OCI-LY1 (cell line): Measurements from ENCODE around the gene TTC3.

Experiments
- H2AFZ ChIP-seq: fragments of 200-600 bp; sonication (generic), shearing (Covaris generic); 2 replicates; pipeline ENCODE4 v1.6.0; 2014; ENCODE audit warnings: antibody characterized with exemption, mild to moderate bottlenecking, low read length
- H3F3A ChIP-seq: fragments of 200-600 bp; sonication (generic), shearing (Covaris generic); 2 replicates; pipeline ENCODE4 v1.6.0; 2014; ENCODE audit warnings: mild to moderate bottlenecking, antibody characterized with exemption, low read length, moderate library complexity; ENCODE audit not compliant: insufficient read depth
- H3K27ac ChIP-seq: fragments of 200-600 bp; sonication (generic); 2 replicates; pipeline ENCODE4 v1.5.1; 2014; ENCODE audit warnings: low read length, mixed run types, mild to moderate bottlenecking, low read depth; ENCODE audit not compliant: poor library complexity, severe bottlenecking
- H3K27me3 ChIP-seq: fragments of 200-600 bp; sonication (generic); 2 replicates; pipeline ENCODE4 v1.6.0; 2014; ENCODE audit warnings: antibody characterized with exemption, mild to moderate bottlenecking, low read length, moderate library complexity; ENCODE audit not compliant: insufficient read depth
- H3K36me3 ChIP-seq: fragments of 200-600 bp; sonication (generic); 2 replicates; pipeline ENCODE4 v1.6.1; 2014; ENCODE audit warnings: mild to moderate bottlenecking, antibody characterized with exemption, low read length, moderate library complexity, mixed read lengths; ENCODE audit not compliant: insufficient read depth
- H3K4me1 ChIP-seq: fragments of 200-600 bp; sonication (generic); 2 replicates; pipeline ENCODE4 v1.5.1; 2014; ENCODE audit warnings: mild to moderate bottlenecking, low read length, moderate library complexity; ENCODE audit not compliant: insufficient read depth, severe bottlenecking
- H3K4me2 ChIP-seq: fragments of 200-600 bp; sonication (generic), shearing (Covaris generic); 2 replicates; pipeline ENCODE4 v1.6.1; 2014; ENCODE audit warnings: low read length
- H3K4me3 ChIP-seq: fragments of 200-600 bp; sonication (generic); 2 replicates; pipeline ENCODE4 v1.5.1; 2014; ENCODE audit warnings: low read length, low read depth, mild to moderate bottlenecking, mixed read lengths; ENCODE audit not compliant: poor library complexity, severe bottlenecking
- H3K79me2 ChIP-seq: fragments of 200-600 bp; shearing (Covaris generic); 2 replicates; pipeline ENCODE4 v1.6.1; 2016; ENCODE audit warnings: mixed run types, low read length, mixed read lengths; ENCODE audit not compliant: insufficient read depth
- H3K9ac ChIP-seq: fragments of 200-600 bp; sonication (generic), shearing (Covaris generic); 2 replicates; pipeline ENCODE4 v1.6.1; 2014; ENCODE audit warnings: mild to moderate bottlenecking, low read length, mixed read lengths
- H3K9me2 ChIP-seq: fragments of 200-600 bp; sonication (generic), shearing (Covaris generic); 2 replicates; pipeline ENCODE4 v1.6.1; 2014; ENCODE audit warnings: low read depth, mild to moderate bottlenecking, low read length, mixed read lengths
- H3K9me3 ChIP-seq: fragments of 200-600 bp; shearing (Covaris generic); 2 replicates; pipeline ENCODE4 v1.6.1; 2014; ENCODE audit warnings: low read length, mixed read lengths
- H4K20me1 ChIP-seq: fragments of 200-600 bp; sonication (generic), shearing (Covaris generic); 2 replicates; pipeline ENCODE4 v1.6.0; 2016; ENCODE audit warnings: mild to moderate bottlenecking, low read length; ENCODE audit not compliant: insufficient read depth
- EZH2 ChIP-seq: fragments of 200-600 bp; sonication (generic), shearing (Covaris generic); IDR thresholded peaks from 2 replicates; pipeline ENCODE4 v1.8.0; 2017; ENCODE audit warnings: borderline replicate concordance, mixed run types, mild to moderate bottlenecking, antibody characterized with exemption, low read length, moderate library complexity, mixed read lengths
- TF ChIP-seq, protein P1 (sequence below): fragments of 200-600 bp; sonication (generic), shearing (Covaris generic); IDR thresholded peaks from 2 replicates; pipeline ENCODE4 v1.5.1; 2017; ENCODE audit warnings: mild to moderate bottlenecking, antibody characterized with exemption, low read length, moderate library complexity, mixed read lengths

The TTC3 gene

DNA sequence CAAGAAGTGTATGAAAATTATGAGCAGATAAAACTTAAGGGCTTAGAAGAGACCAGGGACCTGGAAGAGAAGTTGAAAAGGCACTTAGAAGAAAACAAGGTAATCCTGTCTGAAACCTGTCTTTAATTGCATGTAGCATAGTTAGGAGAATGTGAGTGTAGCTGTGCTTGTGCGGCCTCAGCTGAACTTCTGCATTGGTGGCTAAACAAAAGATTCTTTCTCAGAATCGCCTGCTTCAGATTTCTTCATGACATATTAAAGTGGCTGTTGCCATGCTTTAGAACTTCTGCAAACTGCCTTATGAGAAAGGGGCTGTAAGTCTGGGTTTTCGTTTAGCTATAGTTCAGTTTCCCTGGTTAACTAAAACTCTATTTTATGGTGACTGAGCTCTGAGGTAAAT lies 99.6 kb downstream of the TTC3 start:
- Histone ChIP-seq H3K9me3 (no peaks in the 10 kb centered on the region), H3K9ac (no peak overlapping the region), H3K36me3 (peaks cover 77% of the 10 kb centered on the region), H3K4me3 (no peak overlapping the region), H2AFZ (no peak overlapping the region), H3K4me1 (no peaks in the 10 kb centered on the region), H4K20me1 (no peaks in the 10 kb centered on the region), H3K27me3 (no peaks in the 10 kb centered on the region), H3F3A (no peaks in the 10 kb centered on the region), H3K79me2 (no peaks in the 10 kb centered on the region), H3K4me2 (no peak overlapping the region), H3K9me2 (no peaks in the 10 kb centered on the region), H3K27ac (no peak overlapping the region)
- TF ChIP-seq, protein P1, sequence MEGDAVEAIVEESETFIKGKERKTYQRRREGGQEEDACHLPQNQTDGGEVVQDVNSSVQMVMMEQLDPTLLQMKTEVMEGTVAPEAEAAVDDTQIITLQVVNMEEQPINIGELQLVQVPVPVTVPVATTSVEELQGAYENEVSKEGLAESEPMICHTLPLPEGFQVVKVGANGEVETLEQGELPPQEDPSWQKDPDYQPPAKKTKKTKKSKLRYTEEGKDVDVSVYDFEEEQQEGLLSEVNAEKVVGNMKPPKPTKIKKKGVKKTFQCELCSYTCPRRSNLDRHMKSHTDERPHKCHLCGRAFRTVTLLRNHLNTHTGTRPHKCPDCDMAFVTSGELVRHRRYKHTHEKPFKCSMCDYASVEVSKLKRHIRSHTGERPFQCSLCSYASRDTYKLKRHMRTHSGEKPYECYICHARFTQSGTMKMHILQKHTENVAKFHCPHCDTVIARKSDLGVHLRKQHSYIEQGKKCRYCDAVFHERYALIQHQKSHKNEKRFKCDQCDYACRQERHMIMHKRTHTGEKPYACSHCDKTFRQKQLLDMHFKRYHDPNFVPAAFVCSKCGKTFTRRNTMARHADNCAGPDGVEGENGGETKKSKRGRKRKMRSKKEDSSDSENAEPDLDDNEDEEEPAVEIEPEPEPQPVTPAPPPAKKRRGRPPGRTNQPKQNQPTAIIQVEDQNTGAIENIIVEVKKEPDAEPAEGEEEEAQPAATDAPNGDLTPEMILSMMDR, result no peak
- TF ChIP-seq EZH2, result no peak

DNA sequence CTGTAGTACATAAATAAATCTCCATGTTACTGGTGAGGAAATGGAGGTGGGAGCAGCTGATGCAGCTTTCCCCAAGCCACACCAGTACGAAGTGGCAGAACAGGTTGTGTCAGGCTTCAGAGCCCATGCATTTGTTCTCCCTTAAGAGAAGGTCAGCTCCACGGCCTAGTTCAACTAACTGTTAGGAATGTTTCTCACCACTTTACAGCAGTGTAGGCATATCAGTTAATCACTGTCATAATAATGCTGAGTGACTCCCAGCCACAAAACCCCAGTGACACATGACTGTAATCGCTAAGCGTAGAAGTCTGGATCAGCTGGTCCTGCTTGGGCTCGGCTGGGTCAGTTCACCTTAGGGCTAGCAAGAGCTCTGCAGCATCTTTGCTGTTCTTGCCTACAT lies 103.7 kb downstream of the TTC3 start:
- no peak overlapping the region for H3K9ac ChIP-seq
- H3K27ac ChIP-seq, result no peak overlapping the region
- no peak overlapping the region for H2AFZ ChIP-seq
- no peaks in the 10 kb centered on the region for H3K27me3 ChIP-seq
- no peaks in the 10 kb centered on the region for H3K4me1 ChIP-seq
- no peak overlapping the region for H3K4me2 ChIP-seq
- H3K79me2 ChIP-seq, result no peaks in the 10 kb centered on the region
- no peak for TF ChIP-seq EZH2
- TF ChIP-seq, protein P1, result no peak
- H3K9me3 ChIP-seq, result no peaks in the 10 kb centered on the region
- no peaks in the 10 kb centered on the region for H4K20me1 ChIP-seq
- H3K36me3 ChIP-seq, result peaks cover 77% of the 10 kb centered on the region
- no peaks in the 10 kb centered on the region for H3F3A ChIP-seq
- H3K9me2 ChIP-seq, result no peaks in the 10 kb centered on the region
- H3K4me3 ChIP-seq, result no peak overlapping the region

DNA sequence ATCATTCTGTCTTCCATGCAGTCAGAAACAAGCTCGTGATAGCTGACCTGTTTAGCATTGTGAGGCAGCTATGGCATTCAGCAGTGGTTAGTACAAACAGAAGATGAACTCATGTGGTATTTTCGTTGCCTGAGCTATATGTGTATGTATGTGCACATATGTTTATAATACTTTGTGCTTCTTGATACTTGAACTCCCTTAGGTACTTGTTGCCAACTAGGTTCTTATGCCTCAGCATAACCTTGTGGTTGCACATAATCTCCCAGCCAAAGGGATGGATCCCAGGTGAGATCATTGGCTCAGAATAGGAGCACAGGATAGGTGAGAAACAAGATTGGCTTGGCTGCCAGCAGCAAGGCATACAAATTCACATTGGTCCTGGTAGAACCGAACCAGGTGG lies 108.0 kb downstream of the TTC3 start:
- Histone ChIP-seq H3K79me2 (no peaks in the 10 kb centered on the region), H2AFZ (no peak overlapping the region), H3K27ac (no peak overlapping the region), H3K9me2 (no peaks in the 10 kb centered on the region), H3F3A (no peaks in the 10 kb centered on the region), H3K9ac (no peak overlapping the region), H3K4me3 (no peak overlapping the region), H3K27me3 (no peaks in the 10 kb centered on the region), H4K20me1 (no peaks in the 10 kb centered on the region), H3K4me1 (no peaks in the 10 kb centered on the region), H3K36me3 (peaks cover 64% of the 10 kb centered on the region), H3K4me2 (no peak overlapping the region), H3K9me3 (no peaks in the 10 kb centered on the region)
- TF ChIP-seq, protein P1, result no peak
- no peak for TF ChIP-seq EZH2
